HL-60/S4 (cell line): ENCODE data around the gene IL1RN.

Experiments
- in situ Hi-C: fragments of 300-500 bp; cut with MboI; formaldehyde crosslinking; loops from 2 replicates; pipeline ENCODE4 v1.14.3; 2022; ENCODE audit warnings: low sequenced_read_pairs

IL1RN gene

GRCh38 chr2:113124984-113125855 is 2.2 kb upstream of the IL1RN start:
- in situ Hi-C loops = no loop called here

DNA sequence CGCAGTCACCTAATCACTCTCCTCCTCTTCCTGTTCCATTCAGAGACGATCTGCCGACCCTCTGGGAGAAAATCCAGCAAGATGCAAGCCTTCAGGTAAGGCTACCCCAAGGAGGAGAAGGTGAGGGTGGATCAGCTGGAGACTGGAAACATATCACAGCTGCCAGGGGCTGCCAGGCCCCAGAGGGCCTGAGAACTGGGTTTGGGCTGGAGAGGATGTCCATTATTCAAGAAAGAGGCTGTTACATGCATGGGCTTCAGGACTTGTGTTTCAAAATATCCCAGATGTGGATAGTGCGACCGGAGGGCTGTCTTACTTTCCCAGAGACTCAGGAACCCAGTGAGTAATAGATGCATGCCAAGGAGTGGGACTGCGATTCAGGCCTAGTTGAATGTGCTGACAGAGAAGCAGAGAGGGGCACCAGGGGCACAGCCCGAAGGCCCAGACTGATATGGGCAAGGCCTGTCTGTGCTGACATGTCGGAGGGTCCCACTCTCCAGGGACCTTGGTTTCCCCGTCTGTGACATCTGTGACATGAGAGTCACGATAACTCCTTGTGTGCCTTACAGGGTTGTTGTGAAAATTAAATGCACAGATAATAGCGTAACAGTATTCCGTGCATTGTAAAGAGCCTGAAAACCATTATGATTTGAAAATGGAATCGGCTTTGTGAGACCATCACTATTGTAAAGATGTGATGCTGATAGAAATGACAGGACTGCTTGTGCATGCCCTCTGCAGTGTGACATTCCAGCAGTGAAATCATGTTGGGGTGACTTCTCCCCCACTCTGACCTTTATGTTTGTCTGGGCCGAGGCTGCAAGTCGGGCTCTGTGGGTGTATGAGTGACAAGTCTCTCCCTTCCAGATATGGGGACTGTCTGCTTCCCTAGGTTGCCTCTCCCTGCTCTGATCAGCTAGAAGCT is 510 bp downstream of the IL1RN start:
- in situ Hi-C loops = no loop called here

- in situ Hi-C loops = no loop called here
Observed at GRCh38 chr2:113129519-113130078, 2.2 kb downstream of the IL1RN start.

- in situ Hi-C loops = no loop called here
Observed at GRCh38 chr2:113131352-113132185, 4.2 kb downstream of the IL1RN start.

- in situ Hi-C loops = no loop called here
Observed at GRCh38 chr2:113132414-113133021, 5.1 kb downstream of the IL1RN start.

- in situ Hi-C loops = no loop called here
Observed at GRCh38 chr2:113133704-113134598, 6.6 kb downstream of the IL1RN start.

GRCh38 chr2:113134717-113135116 is 7.3 kb downstream of the IL1RN start:
- in situ Hi-C loops = no loop called here

DNA sequence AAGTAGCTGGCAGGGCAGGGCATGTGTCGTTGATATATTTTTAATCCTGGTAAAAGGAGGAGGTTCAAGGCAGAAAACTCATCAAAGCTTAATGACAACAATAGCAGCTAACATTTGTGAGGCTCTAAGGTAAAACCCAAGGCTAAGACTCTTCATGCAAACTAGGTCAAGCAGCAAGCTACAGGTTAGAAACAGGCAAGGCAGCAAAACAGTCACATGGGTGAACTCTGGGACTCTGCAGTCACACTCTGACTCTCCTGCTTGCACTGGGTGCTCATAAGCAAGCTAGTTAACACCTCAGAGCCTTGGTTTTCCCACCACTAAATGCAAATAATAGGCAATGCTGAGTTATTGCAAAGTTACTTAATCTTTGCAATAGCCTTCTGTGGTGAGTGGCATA is 7.9 kb downstream of the IL1RN start:
- in situ Hi-C loops = no loop called here

- in situ Hi-C loops = no loop called here
Observed at GRCh38 chr2:113136828-113137775, 9.7 kb downstream of the IL1RN start.

DNA sequence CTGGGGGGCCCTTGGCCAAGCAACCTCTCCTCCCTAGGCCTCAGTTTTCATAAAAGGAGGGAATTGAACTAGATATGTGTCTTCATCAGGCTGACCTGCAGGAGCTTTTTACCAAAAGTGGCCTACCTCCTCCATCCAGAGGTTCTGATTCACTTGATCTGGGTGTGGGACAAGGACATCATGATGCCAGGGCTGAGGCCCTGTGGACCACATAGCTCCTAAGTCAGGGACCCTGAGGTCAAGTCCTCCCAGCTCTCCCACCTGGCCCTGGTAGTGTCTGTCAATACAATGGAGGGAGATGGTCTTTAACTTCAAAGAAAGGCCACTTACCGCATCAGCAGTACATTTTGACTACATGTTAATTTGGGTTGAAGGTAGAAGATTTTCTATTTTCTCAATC is 10.4 kb downstream of the IL1RN start:
- in situ Hi-C loops = no loop called here

DNA sequence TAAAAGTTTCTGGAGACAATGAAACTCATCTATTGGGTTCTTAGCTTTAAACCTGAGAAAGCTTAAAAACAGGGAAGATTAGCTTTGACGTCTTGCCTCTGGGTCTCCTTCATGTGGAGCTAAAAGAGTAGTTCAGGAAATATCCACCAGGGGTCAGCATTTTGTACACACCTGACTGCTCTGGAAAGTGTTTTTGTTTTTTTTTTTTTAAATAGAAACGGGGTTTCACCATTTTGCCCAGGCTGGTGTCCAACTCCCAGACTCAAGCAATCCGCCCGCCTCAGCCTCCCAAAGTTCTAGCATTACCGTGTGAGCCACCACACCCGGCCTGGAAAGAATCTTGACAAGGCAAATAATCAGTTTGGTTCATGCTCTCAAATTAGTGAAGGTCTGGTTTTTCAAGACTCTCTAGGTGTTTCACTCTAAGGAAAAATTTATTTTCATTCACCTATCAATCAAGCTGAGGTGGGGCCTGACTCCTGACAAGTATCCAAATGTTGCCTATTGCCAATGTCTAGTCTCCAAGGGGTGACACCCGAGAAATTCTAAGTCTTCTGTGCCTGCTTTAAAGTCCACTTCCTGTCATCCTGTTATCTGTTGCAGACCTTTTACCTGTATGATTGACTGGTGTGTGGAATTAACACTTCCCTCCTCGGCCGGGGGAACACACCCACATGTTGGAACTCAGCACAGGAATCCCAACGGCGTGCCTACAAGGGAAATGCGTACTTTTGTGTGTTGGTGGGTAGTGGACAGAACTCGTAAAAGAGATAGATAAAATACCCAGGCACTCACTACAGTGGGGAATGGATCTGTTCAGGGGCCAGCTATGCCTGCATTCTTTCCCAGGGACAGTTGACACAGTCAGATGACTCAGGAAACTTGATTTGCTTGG is 11.3 kb downstream of the IL1RN start:
- in situ Hi-C loops = no loop called here

GRCh38 chr2:113141451-113141850 is 14.1 kb downstream of the IL1RN start:
- in situ Hi-C loops = no loop called here

DNA sequence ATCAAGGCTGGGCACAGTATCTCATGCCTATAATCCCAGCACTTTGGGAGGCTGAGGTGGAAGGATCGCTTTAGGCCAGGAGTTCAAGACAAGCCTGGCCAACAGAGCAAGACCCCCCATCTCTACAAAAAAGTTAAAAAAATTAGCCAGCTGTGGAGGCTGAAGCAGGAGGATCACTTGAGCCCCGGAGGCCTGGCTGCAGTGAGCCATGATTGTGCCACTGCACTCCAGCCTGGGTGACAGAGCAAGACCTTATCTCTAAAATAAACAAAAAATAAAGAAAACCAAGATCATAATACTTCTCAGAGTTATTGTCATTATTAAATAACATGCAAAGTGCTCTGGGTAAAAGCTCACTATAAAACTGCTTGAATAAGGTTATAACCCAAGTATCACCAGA is 14.9 kb downstream of the IL1RN start:
- in situ Hi-C loops = no loop called here

- in situ Hi-C loops = no loop called here
Observed at GRCh38 chr2:113144259-113144658, 16.9 kb downstream of the IL1RN start.

DNA sequence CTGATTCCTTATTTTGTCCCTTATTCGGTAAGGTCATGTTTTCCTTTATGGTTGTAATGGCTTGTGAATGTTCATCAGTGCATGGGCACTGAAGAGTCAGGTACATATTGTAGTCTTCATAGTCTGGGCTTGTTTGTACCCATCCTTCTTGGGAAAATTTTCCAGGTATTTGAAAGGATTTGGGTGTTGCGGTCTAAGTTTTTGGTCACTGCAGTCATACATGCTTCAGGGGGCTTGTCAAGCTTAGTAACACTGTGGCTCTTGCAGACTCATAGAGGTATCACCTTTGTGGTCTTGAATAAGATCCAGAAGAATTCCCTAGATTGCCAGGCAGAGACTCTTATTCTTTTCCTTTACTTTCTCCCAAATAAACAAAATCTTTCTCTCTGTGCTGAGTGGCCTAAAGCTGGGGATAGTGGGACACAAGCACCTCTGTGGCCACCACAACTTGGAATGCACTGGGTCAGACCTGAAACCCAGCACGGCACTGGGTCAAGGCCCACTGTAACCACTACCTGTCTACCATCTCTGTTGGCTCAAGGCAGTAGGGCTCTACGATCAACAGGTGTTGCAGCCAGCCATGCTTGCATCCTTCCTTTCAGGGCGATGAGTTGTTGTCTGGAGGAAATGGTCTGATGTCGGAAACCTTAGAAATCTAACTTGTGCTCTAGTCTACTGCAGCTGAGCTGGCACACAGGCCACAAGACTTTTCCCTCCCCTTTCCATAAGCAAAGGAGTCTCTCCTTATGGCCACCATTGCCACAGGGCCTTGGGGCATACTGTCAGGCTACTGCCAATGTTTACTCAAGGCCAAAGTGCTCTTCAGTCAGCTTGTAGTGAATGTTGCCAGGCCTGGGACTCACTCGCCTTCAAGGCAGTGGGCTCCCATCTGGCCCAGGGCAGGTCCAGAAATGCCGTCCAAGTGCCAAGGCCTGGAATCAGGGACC is 21.5 kb downstream of the IL1RN start:
- in situ Hi-C loops = no loop called here
